Right cardiac atrium (tissue), 5 donors: ENCODE results near the gene GLDC. TPM values are rescaled to one million over a fixed set of nuclear protein-coding genes. Genes with fewer than 3 reads are reported as not detected.

Experiments
- ATAC-seq, 2 donors: fragments of 200-7000 bp; cut with Tn5 transposase; one replicate each; pipeline versions ENCODE4 v1.8.0 to v1.9.1; 2020; ENCODE audit warnings: moderate library complexity in 2 of 2, mild to moderate bottlenecking in 1 of 2
- DNase-seq, 3 donors: peaks; one replicate each; pipeline ENCODE4 v3.0.0-alpha.2; 2020
- H3K27ac ChIP-seq: one replicate; pipeline ENCODE4 v1.5.1; 2013; ENCODE audit warnings: mild to moderate bottlenecking, low read length, control low read depth, moderate library complexity
- H3K27me3 ChIP-seq: one replicate; pipeline ENCODE4 v1.6.1; 2013; ENCODE audit not compliant: control insufficient read depth, insufficient read depth
- H3K4me1 ChIP-seq: one replicate; pipeline ENCODE4 v1.6.1; 2013; ENCODE audit warnings: low read length; ENCODE audit not compliant: control insufficient read depth, insufficient read depth
- H3K4me3 ChIP-seq: one replicate; pipeline ENCODE4 v1.5.1; 2013; ENCODE audit warnings: low read length, control low read depth
- H3K9me3 ChIP-seq: one replicate; pipeline ENCODE4 v1.6.1; 2013; ENCODE audit warnings: low read length; ENCODE audit not compliant: control insufficient read depth
- WGBS: extraction: QIAGEN DNeasy Blood & Tissue Kit; methylation state at CpG from one replicate; pipeline ENCODE4 v1.1.7; 2013; 5-methylcytosine and 5-hydroxymethylcytosine counted together
- intact Hi-C, 4 donors: fragments of 100-400 bp; cut with DNase I; formaldehyde crosslinking; loops; one replicate each; pipeline versions ENCODE4 v1.11.0 to v1.14.0; 2022 to 2023
- polyA plus RNA-seq: library from polyadenylated mRNA; stranded (reverse); fragments of 200-250 nt; gene quantifications from one replicate; pipeline ENCODE4 v1.2.3, GENCODE V29; 2013
- total RNA-seq, 4 donors: library from RNA; stranded (reverse); fragmentation: NEBNext Ultra II Directional; extraction: Animal tissue kit (Norgen Biotek cat#: 25700); gene quantifications; one replicate each; pipeline ENCODE4 v1.2.1, GENCODE V29; 2021
- donor health status: healthy with polysubstance abuse.
- donor health status: DM: no; HTN: yes; CAD: no.
- donor health status: DM: no; HTN: no; CAD: no.
- donor health status: DM: no; HTN: yes; CAD: no; lungs with severe emphysema.
- donor health status: DM: yes; HTN: yes; CAD: no.

Gene GLDC
- total and polyA plus RNA-seq, 5 donors = 0.26 to 0.65 (median 0.62) TPM

- ATAC-seq (no peak), DNase-seq (no peak)
- no peak overlapping the region for H3K4me3 ChIP-seq
- no peaks in the 10 kb centered on the region for H3K9me3 ChIP-seq
- 93% methylated on average over 6 of the region's 6 CpGs for WGBS
- no peak overlapping the region for H3K27ac ChIP-seq
- H3K4me1 ChIP-seq = no peaks in the 10 kb centered on the region
- intact Hi-C loops = no loop called here
- H3K27me3 ChIP-seq = no peaks in the 10 kb centered on the region
Observed at GRCh38 chr9:6619909-6620308, 25.6 kb downstream of the GLDC start.

- Histone ChIP-seq H3K27ac (no peak overlapping the region), H3K4me1 (no peaks in the 10 kb centered on the region), H3K27me3 (no peaks in the 10 kb centered on the region), H3K9me3 (no peaks in the 10 kb centered on the region), H3K4me3 (no peak overlapping the region)
- ATAC-seq (no peak), DNase-seq (no peak)
- WGBS = 45% methylated on average over 9 of the region's 9 CpGs
- intact Hi-C loops = no loop called here
Observed at GRCh38 chr9:6616951-6617602, 28.5 kb downstream of the GLDC start.

DNA sequence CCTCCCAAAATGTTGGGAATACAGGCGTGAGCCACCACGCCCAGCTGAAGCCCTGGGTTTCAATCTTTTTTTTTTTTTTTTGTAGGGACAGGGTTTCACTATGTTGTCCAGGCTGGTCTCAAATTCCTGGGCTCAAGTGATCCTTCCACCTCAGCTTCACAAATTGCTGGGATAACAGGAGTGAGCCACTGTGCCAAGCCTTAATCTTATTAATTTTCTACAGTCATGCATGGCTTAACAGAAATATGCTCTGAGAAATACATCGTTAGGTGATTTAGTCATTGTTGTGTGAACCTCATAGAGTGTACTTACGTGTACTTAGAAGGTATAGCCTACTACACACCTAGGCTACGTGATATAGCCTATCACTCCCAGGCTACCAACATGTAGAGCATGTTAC lies 31.0 kb downstream of the GLDC start:
- ATAC-seq (no peak), DNase-seq (no peak)
- Histone ChIP-seq H3K9me3 (no peaks in the 10 kb centered on the region), H3K4me3 (no peak overlapping the region), H3K27me3 (no peaks in the 10 kb centered on the region), H3K4me1 (peaks cover 1% of the 10 kb centered on the region), H3K27ac (no peak overlapping the region)
- WGBS = 90% methylated on average over 5 of the region's 5 CpGs
- intact Hi-C loops = no loop called here

DNA sequence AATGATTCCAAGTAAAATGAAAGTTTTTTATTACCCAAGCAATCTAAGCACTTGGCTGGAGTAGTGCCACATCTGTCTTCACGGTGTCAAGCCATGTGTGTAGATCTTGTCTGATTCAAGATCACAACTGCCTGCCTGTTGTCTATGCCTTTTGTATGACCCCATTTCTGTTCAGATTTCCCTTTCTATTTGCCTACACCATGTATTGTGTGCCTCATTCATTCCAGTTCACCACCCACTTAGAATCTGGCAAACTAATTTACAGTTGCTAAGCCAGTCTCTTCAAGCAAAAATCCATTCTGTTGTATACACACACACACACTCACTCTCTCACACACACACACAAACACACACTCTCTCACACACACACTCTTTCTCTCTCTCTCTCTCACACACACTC lies 33.7 kb downstream of the GLDC start:
- ATAC-seq = no peak
- H3K4me1 ChIP-seq = peaks cover 1% of the 10 kb centered on the region
- no peaks in the 10 kb centered on the region for H3K9me3 ChIP-seq
- no peak for DNase-seq
- WGBS = 58% methylated on average over 1 of the region's 1 CpG
- intact Hi-C loops = no loop called here
- no peaks in the 10 kb centered on the region for H3K27me3 ChIP-seq
- H3K4me3 ChIP-seq = no peak overlapping the region
- no peak overlapping the region for H3K27ac ChIP-seq

DNA sequence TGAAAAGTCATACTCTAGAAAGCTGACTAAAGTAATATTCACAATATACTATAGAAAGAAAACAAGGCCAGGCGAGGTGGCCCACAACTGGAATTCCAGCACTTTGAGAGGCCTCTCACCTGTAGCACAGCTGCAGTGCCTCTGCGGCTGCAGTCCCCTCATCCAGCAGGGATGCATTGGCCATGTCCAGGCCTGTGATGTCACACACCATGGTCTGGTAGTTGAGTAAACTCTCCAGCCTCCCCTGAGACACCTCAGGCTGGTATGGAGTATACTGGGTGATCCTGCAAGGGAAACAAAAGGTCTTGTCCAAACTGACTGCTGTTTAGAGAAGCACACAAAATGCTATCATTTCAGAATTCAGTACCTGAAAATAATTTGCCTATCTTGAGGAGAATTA lies 35.5 kb downstream of the GLDC start:
- Histone ChIP-seq H3K27ac (no peak overlapping the region), H3K9me3 (no peaks in the 10 kb centered on the region), H3K4me1 (peaks cover 1% of the 10 kb centered on the region), H3K4me3 (no peak overlapping the region), H3K27me3 (no peaks in the 10 kb centered on the region)
- 93% methylated on average over 2 of the region's 2 CpGs for whole genome bisulfite sequencing
- DNase-seq (no peak), ATAC-seq (no peak)
- intact Hi-C loops = no loop called here

DNA sequence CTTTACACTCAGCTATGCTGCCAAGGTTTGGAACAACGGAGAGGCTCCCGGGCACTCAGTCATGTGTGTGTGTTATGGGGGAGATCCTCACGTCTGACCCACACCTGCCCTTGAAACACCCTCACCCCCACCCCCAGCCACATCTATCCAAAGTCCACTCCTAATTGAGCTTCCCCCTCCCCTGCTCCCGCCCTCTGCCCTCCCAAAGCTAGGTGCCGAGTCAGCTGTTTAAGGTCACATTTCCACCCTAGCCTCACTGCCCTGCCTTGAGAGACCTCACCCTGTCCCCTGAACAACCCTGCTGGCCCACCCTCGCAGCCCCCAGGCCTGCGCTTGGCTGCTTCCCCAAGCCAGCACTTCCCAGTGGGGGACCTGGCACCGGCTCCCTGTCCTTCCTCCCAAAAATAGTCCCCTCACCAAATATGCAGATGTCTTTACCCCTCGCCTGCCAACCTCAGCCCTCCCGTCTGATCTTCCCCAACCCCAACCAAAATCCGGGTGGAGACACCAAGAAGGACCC lies 36.0 kb downstream of the GLDC start:
- no peak for DNase-seq
- WGBS = 89% methylated on average over 11 of the region's 11 CpGs
- Histone ChIP-seq H3K27me3 (no peaks in the 10 kb centered on the region), H3K27ac (no peak overlapping the region), H3K4me3 (no peak overlapping the region), H3K9me3 (no peaks in the 10 kb centered on the region), H3K4me1 (peaks cover 1% of the 10 kb centered on the region)
- intact Hi-C loops = no loop called here
- ATAC-seq = no peak

- ATAC-seq (no peak), DNase-seq (no peak)
- H3K4me3 ChIP-seq = no peak overlapping the region
- H3K9me3 ChIP-seq = no peaks in the 10 kb centered on the region
- no peaks in the 10 kb centered on the region for H3K27me3 ChIP-seq
- no peak overlapping the region for H3K27ac ChIP-seq
- no peaks in the 10 kb centered on the region for H3K4me1 ChIP-seq
- 75% methylated on average over 5 of the region's 5 CpGs for WGBS
- intact Hi-C loops = no loop called here
Observed at GRCh38 chr9:6605202-6605601, 40.3 kb downstream of the GLDC start.

DNA sequence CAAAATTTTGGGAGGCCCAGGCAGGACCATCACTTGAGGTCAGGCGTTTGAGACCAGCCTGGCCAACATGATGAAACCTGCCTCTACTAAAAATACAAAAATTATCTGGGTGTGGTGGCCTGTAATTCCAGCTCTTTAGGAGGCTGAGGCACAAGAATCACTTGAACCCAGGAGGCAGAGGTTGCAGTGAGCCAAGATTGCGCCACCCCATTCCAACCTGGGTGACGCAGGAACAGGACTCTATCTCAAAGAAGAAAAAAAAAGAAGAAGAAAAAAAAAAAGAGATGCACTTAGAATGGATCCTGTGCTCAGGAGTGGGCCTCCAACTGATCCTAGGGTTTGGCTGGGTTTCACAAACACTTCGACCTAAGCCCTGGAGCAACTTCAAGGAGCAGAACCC lies 45.1 kb downstream of the GLDC start:
- H3K4me3 ChIP-seq = no peak overlapping the region
- ATAC-seq (no peak), DNase-seq (no peak)
- 95% methylated on average over 4 of the region's 4 CpGs for WGBS
- H3K4me1 ChIP-seq = no peaks in the 10 kb centered on the region
- no peaks in the 10 kb centered on the region for H3K9me3 ChIP-seq
- no peaks in the 10 kb centered on the region for H3K27me3 ChIP-seq
- H3K27ac ChIP-seq = no peak overlapping the region
- intact Hi-C loops = no loop called here

DNA sequence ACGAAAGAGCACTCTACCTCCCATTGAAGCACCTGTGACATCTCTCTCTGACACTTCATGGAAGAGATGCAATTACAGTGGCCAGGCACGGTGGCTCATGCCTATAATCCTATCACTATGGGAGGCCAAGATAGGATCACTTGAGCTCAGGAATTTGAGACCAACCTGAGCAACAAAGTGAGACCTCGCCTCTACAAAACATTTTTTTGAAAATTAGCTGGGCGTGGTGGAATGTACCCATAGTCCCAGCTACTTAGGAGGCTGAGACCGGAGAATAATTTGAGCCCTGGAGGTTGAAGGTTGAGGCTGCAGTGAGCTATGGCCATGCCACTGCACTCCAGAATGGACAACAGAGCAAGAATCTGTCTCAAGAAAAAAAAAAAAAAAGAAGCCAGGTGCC lies 45.5 kb downstream of the GLDC start:
- Histone ChIP-seq H3K4me3 (no peak overlapping the region), H3K9me3 (no peaks in the 10 kb centered on the region), H3K4me1 (no peaks in the 10 kb centered on the region), H3K27me3 (no peaks in the 10 kb centered on the region), H3K27ac (no peak overlapping the region)
- no peak for ATAC-seq
- 86% methylated on average over 5 of the region's 5 CpGs for WGBS
- intact Hi-C loops = no loop called here
- DNase-seq = no peak

- intact Hi-C loops = no loop called here
- H3K27ac ChIP-seq = no peak overlapping the region
- no peak for DNase-seq
- no peaks in the 10 kb centered on the region for H3K4me1 ChIP-seq
- no peak overlapping the region for H3K4me3 ChIP-seq
- no peaks in the 10 kb centered on the region for H3K9me3 ChIP-seq
- no peak for ATAC-seq
- WGBS = 72% methylated on average over 4 of the region's 4 CpGs
- no peaks in the 10 kb centered on the region for H3K27me3 ChIP-seq
Observed at GRCh38 chr9:6598249-6598725, 47.2 kb downstream of the GLDC start.

- Histone ChIP-seq H3K4me3 (no peak overlapping the region), H3K9me3 (no peaks in the 10 kb centered on the region), H3K27me3 (no peaks in the 10 kb centered on the region), H3K27ac (no peak overlapping the region), H3K4me1 (no peaks in the 10 kb centered on the region)
- DNase-seq = no peak
- 93% methylated on average over 4 of the region's 4 CpGs for WGBS
- ATAC-seq = no peak
- intact Hi-C loops = no loop called here
Observed at GRCh38 chr9:6592791-6593190, 52.7 kb downstream of the GLDC start.

DNA sequence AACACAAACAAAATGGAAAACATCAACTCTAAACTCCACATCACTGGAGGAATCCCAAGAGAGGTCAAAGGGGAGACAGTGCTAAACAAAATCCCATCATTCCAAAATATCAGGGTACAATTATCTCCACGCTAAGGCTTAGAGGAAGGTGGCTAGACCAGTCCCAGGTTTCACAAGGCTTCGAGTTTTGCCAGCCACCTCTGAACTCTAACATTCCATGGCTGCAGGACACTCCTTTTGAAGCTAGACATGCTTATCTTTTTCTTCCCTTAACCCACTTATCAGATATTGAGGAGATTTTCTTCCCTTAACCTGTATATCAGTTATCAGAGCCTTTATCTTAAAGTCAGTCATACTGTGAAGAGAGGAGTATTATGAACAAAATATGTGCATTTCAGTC lies 53.3 kb downstream of the GLDC start:
- Histone ChIP-seq H3K27me3 (no peaks in the 10 kb centered on the region), H3K4me3 (no peak overlapping the region), H3K27ac (no peak overlapping the region), H3K4me1 (no peaks in the 10 kb centered on the region), H3K9me3 (no peaks in the 10 kb centered on the region)
- ATAC-seq (no peak), DNase-seq (no peak)
- 40% methylated on average over 2 of the region's 2 CpGs for WGBS
- intact Hi-C loops = no loop called here
